ENCODE data around the gene MTM1.

Gene MTM1

GRCh38 chrX:150692831-150693724 lies 124.7 kb downstream of the MTM1 start, which contains the start of gene MTMR1:
Gene MTMR1, plus strand, starts transcription at chrX:150693396. Its CDS starts 135 bp downstream, at chrX:150693531.
- Mint-ChIP-seq H3K4me1 (ENCODE audit: low read depth) (peaks cover 79% of the 10 kb centered on the region), H3K27ac (peak within 1 kb of the TSS; percentile 94), H3K27me3 (peaks cover 29% of the 10 kb centered on the region), H3K9me3 (no peaks in the 10 kb centered on the region), H3K4me3 (peak within 1 kb of the TSS; percentile 87), H3K36me3 (ENCODE audit: low read depth) (peaks cover 21% of the 10 kb centered on the region)
- DNase-seq: peak; percentile 73

GRCh38 chrX:150693725-150694574 lies 125.5 kb downstream of the MTM1 start:
- H3K4me1 Mint-ChIP-seq (ENCODE audit: low read depth): peaks cover 72% of the 10 kb centered on the region
- H3K27me3 Mint-ChIP-seq: peaks cover 29% of the 10 kb centered on the region

GRCh38 chrX:150694738-150695410 lies 126.5 kb downstream of the MTM1 start:
- H3K27me3 Mint-ChIP-seq: peaks cover 27% of the 10 kb centered on the region
- peak; percentile 51 for DNase-seq
- H3K4me1 Mint-ChIP-seq (ENCODE audit: low read depth): peaks cover 72% of the 10 kb centered on the region
- H3K9me3 Mint-ChIP-seq: no peaks in the 10 kb centered on the region
- H3K36me3 Mint-ChIP-seq (ENCODE audit: low read depth): peaks cover 31% of the 10 kb centered on the region
- H3K4me3 Mint-ChIP-seq: peak overlapping the region; percentile 87
- peak overlapping the region; percentile 94 for H3K27ac Mint-ChIP-seq

More at GRCh38 chrX:150693725-150694574, 125.5 kb downstream of the MTM1 start:
- peak; percentile 73 for DNase-seq
- H3K9me3 Mint-ChIP-seq: no peaks in the 10 kb centered on the region
- H3K36me3 Mint-ChIP-seq (ENCODE audit: low read depth): peaks cover 22% of the 10 kb centered on the region
- peak overlapping the region; percentile 87 for H3K4me3 Mint-ChIP-seq
- peak overlapping the region; percentile 94 for H3K27ac Mint-ChIP-seq

GRCh38 chrX:150696331-150696730 lies 127.9 kb downstream of the MTM1 start:
- H3K36me3 Mint-ChIP-seq (ENCODE audit: low read depth): peaks cover 43% of the 10 kb centered on the region
- H3K27me3 Mint-ChIP-seq: peaks cover 33% of the 10 kb centered on the region
- peaks cover 67% of the 10 kb centered on the region for H3K4me1 Mint-ChIP-seq (ENCODE audit: low read depth)
- no peak for DNase-seq
- peak overlapping the region; percentile 94 for H3K27ac Mint-ChIP-seq
- H3K4me3 Mint-ChIP-seq: peak overlapping the region; percentile 87
- H3K9me3 Mint-ChIP-seq: no peaks in the 10 kb centered on the region

- H3K9me3 Mint-ChIP-seq: no peaks in the 10 kb centered on the region
- peak overlapping the region; percentile 87 for H3K4me3 Mint-ChIP-seq
- DNase-seq: no peak
- H3K27me3 Mint-ChIP-seq: peaks cover 33% of the 10 kb centered on the region
- H3K36me3 Mint-ChIP-seq (ENCODE audit: low read depth): peaks cover 48% of the 10 kb centered on the region
- H3K4me1 Mint-ChIP-seq (ENCODE audit: low read depth): peaks cover 65% of the 10 kb centered on the region
- peak overlapping the region; percentile 94 for H3K27ac Mint-ChIP-seq
Observed at GRCh38 chrX:150696866-150697265, 128.4 kb downstream of the MTM1 start.

GRCh38 chrX:150697641-150698040 lies 129.2 kb downstream of the MTM1 start:
- Mint-ChIP-seq H3K4me1 (ENCODE audit: low read depth) (peaks cover 62% of the 10 kb centered on the region), H3K27ac (peak overlapping the region; percentile 94), H3K36me3 (ENCODE audit: low read depth) (peaks cover 51% of the 10 kb centered on the region), H3K9me3 (no peaks in the 10 kb centered on the region), H3K27me3 (peaks cover 33% of the 10 kb centered on the region), H3K4me3 (peak overlapping the region; percentile 87)
- DNase-seq: no peak

GRCh38 chrX:150698981-150699380 lies 130.6 kb downstream of the MTM1 start:
- H3K27ac Mint-ChIP-seq: no peak overlapping the region

GRCh38 chrX:150700107-150700506 lies 131.7 kb downstream of the MTM1 start:
- H3K4me1 Mint-ChIP-seq (ENCODE audit: low read depth): peaks cover 77% of the 10 kb centered on the region
- peaks cover 62% of the 10 kb centered on the region for H3K36me3 Mint-ChIP-seq (ENCODE audit: low read depth)

More at GRCh38 chrX:150698981-150699380, 130.6 kb downstream of the MTM1 start:
- H3K27me3 Mint-ChIP-seq: peaks cover 37% of the 10 kb centered on the region
- no peak for DNase-seq
- no peaks in the 10 kb centered on the region for H3K9me3 Mint-ChIP-seq
- H3K36me3 Mint-ChIP-seq (ENCODE audit: low read depth): peaks cover 57% of the 10 kb centered on the region
- peaks cover 74% of the 10 kb centered on the region for H3K4me1 Mint-ChIP-seq (ENCODE audit: low read depth)
- no peak overlapping the region for H3K4me3 Mint-ChIP-seq

GRCh38 chrX:150701377-150701776 lies 133.0 kb downstream of the MTM1 start:
- H3K27ac Mint-ChIP-seq: no peak overlapping the region
- no peaks in the 10 kb centered on the region for H3K9me3 Mint-ChIP-seq
- H3K4me3 Mint-ChIP-seq: no peak overlapping the region
- peaks cover 28% of the 10 kb centered on the region for H3K27me3 Mint-ChIP-seq
- DNase-seq: no peak
- peaks cover 70% of the 10 kb centered on the region for H3K4me1 Mint-ChIP-seq (ENCODE audit: low read depth)
- peaks cover 65% of the 10 kb centered on the region for H3K36me3 Mint-ChIP-seq (ENCODE audit: low read depth)

More at GRCh38 chrX:150700107-150700506, 131.7 kb downstream of the MTM1 start:
- H3K4me3 Mint-ChIP-seq: no peak overlapping the region
- DNase-seq: no peak
- H3K9me3 Mint-ChIP-seq: no peaks in the 10 kb centered on the region
- no peak overlapping the region for H3K27ac Mint-ChIP-seq
- H3K27me3 Mint-ChIP-seq: peaks cover 36% of the 10 kb centered on the region

- Mint-ChIP-seq H3K27me3 (peaks cover 17% of the 10 kb centered on the region), H3K36me3 (ENCODE audit: low read depth) (peaks cover 73% of the 10 kb centered on the region), H3K4me1 (ENCODE audit: low read depth) (peaks cover 58% of the 10 kb centered on the region), H3K4me3 (no peak overlapping the region), H3K27ac (peak overlapping the region; percentile 92), H3K9me3 (no peaks in the 10 kb centered on the region)
- no peak for DNase-seq
Observed at GRCh38 chrX:150702966-150703694, 134.7 kb downstream of the MTM1 start.

GRCh38 chrX:150703695-150703974 lies 135.2 kb downstream of the MTM1 start:
- peaks cover 17% of the 10 kb centered on the region for H3K27me3 Mint-ChIP-seq
- H3K4me1 Mint-ChIP-seq (ENCODE audit: low read depth): peaks cover 60% of the 10 kb centered on the region
- H3K9me3 Mint-ChIP-seq: no peaks in the 10 kb centered on the region
- peak overlapping the region; percentile 92 for H3K27ac Mint-ChIP-seq
- DNase-seq: no peak
- peaks cover 73% of the 10 kb centered on the region for H3K36me3 Mint-ChIP-seq (ENCODE audit: low read depth)
- H3K4me3 Mint-ChIP-seq: no peak overlapping the region

GRCh38 chrX:150704030-150704613 lies 135.7 kb downstream of the MTM1 start:
- peak; percentile 42 for DNase-seq
- Mint-ChIP-seq H3K36me3 (ENCODE audit: low read depth) (peaks cover 74% of the 10 kb centered on the region), H3K27me3 (peaks cover 17% of the 10 kb centered on the region), H3K4me3 (no peak overlapping the region), H3K4me1 (ENCODE audit: low read depth) (peaks cover 59% of the 10 kb centered on the region), H3K9me3 (no peaks in the 10 kb centered on the region), H3K27ac (peak overlapping the region; percentile 92)

GRCh38 chrX:150712619-150713018 lies 144.2 kb downstream of the MTM1 start:
- H3K4me1 Mint-ChIP-seq (ENCODE audit: low read depth): peaks cover 48% of the 10 kb centered on the region
- no peak for DNase-seq
- peaks cover 22% of the 10 kb centered on the region for H3K27me3 Mint-ChIP-seq
- peak overlapping the region; percentile 7 for H3K27ac Mint-ChIP-seq
- H3K4me3 Mint-ChIP-seq: no peak overlapping the region
- H3K36me3 Mint-ChIP-seq (ENCODE audit: low read depth): peaks cover 17% of the 10 kb centered on the region
- H3K9me3 Mint-ChIP-seq: no peaks in the 10 kb centered on the region
